Left lung (tissue), 10 donors: ENCODE measurements around the gene NFIA. TPM values are rescaled to one million over a fixed set of nuclear protein-coding genes. Genes with fewer than 3 reads are reported as not detected.

Experiments used
- ATAC-seq: fragments of 200-7000 bp; cut with Tn5 transposase; one replicate; pipeline ENCODE4 v1.9.1; 2020; ENCODE audit warnings: moderate library complexity
- DNase-seq, 4 donors: peaks; one replicate each; pipeline ENCODE4 v3.0.0-alpha.2; 2013 to 2020
- H3K27ac ChIP-seq, 2 donors: fragments of 200-600 bp; sonication (generic) in 1 of 2; one replicate each; pipeline versions ENCODE4 v1.5.0 to v1.8.0; 2020 to 2021
- H3K27me3 ChIP-seq, 2 donors: fragments of 200-600 bp; sonication (generic) in 1 of 2; one replicate each; pipeline versions ENCODE4 v1.5.0 to v1.8.0; 2020 to 2021
- H3K36me3 ChIP-seq, 2 donors: fragments of 200-600 bp; sonication (generic) in 1 of 2; one replicate each; pipeline versions ENCODE4 v1.5.0 to v1.8.0; 2020 to 2021
- H3K4me1 ChIP-seq, 2 donors: fragments of 200-600 bp; one replicate each; pipeline ENCODE4 v1.8.0; 2021
- H3K4me3 ChIP-seq, 2 donors: fragments of 200-600 bp; sonication (generic) in 1 of 2; one replicate each; pipeline versions ENCODE4 v1.5.0 to v1.8.0; 2020 to 2021; ENCODE audit warnings: mild to moderate bottlenecking in 1 of 2
- H3K9me3 ChIP-seq, 2 donors: fragments of 200-600 bp; sonication (generic) in 1 of 2; one replicate each; pipeline versions ENCODE4 v1.5.0 to v1.8.0; 2020 to 2021
- intact Hi-C, 2 donors: fragments of 100-400 bp; cut with DNase I; formaldehyde crosslinking; loops; one replicate each; pipeline versions ENCODE4 v1.11.2 to v1.14.2; 2022
- polyA plus RNA-seq, 6 donors: library from polyadenylated mRNA; unstranded; fragments of 120-200 nt; gene quantifications; one replicate each; pipeline ENCODE4 v1.2.1, GENCODE V29; 2013; ENCODE audit not compliant: insufficient read length in 6 of 6
- total RNA-seq, 2 donors: library from RNA; stranded (reverse); fragmentation: NEBNext Ultra II Directional; extraction: Animal tissue kit (Norgen Biotek cat#: 25700); gene quantifications; one replicate each; pipeline ENCODE4 v1.2.1, GENCODE V29; 2021
- TF ChIP-seq, protein P1 (sequence below), 2 donors: fragments of 200-600 bp; sonication (generic) in 1 of 2; IDR thresholded peaks; one replicate each; pipeline versions ENCODE4 v1.5.0 to v1.8.0; 2021; ENCODE audit warnings: antibody characterized with exemption in 2 of 2
- donor health status: DM: no; HTN: yes; CAD: no.
- donor health status: DM: no; HTN: no; CAD: no.

NFIA gene
- total and polyA plus RNA-seq, 8 donors = 30.4 to 60.7 (median 37.6) TPM

DNA sequence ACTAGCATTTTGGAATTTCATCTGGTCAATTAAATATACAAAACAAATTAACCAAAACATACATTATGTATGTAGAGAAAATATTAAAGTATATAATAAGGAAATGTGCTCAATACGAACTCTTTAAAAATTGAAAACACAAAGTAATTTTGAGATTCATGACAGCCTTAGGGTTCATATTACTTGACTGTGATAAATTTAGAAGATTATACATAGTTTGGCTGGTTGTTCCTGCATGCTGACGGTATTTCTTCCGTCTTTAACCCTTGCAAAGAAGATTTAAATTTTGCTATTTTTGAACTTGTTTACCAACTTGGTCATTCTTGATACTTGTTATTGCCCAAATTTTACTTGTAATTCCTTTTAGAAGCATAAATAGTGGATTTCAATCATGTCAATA lies 298.2 kb downstream of the NFIA start:
- Histone ChIP-seq H3K27me3 (no peaks in the 10 kb centered on the region), H3K27ac (no peak overlapping the region), H3K4me1 (no peaks in the 10 kb centered on the region), H3K4me3 (no peak overlapping the region), H3K36me3 (peaks cover 0 to 12% of the 10 kb centered on the region in 2 donors), H3K9me3 (no peaks in the 10 kb centered on the region)
- intact Hi-C loops = no loop called here
- TF ChIP-seq, protein P1, sequence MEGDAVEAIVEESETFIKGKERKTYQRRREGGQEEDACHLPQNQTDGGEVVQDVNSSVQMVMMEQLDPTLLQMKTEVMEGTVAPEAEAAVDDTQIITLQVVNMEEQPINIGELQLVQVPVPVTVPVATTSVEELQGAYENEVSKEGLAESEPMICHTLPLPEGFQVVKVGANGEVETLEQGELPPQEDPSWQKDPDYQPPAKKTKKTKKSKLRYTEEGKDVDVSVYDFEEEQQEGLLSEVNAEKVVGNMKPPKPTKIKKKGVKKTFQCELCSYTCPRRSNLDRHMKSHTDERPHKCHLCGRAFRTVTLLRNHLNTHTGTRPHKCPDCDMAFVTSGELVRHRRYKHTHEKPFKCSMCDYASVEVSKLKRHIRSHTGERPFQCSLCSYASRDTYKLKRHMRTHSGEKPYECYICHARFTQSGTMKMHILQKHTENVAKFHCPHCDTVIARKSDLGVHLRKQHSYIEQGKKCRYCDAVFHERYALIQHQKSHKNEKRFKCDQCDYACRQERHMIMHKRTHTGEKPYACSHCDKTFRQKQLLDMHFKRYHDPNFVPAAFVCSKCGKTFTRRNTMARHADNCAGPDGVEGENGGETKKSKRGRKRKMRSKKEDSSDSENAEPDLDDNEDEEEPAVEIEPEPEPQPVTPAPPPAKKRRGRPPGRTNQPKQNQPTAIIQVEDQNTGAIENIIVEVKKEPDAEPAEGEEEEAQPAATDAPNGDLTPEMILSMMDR (IDR thresholded peaks at IDR 0.05) = no peak
- no peak for ATAC-seq
- DNase-seq = no peak

DNA sequence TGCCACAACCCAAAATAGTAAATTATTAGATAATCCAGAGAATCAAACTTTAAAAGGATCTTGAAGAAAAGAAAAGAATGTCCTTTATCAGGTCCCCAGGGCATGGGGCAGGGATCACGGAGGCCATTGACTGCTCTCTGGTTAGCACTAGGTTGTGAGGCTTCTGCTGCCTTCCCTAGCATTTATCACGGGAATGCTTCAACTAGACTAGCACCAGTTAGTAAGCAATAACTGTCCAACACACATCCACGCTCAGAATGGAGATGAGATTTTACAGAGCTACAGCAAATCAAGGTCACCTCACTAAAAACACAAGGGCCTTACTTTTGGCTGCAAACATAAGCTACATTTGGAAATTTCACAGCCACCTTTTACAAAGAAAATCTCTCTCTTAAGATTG lies 304.0 kb downstream of the NFIA start:
- H3K4me3 ChIP-seq = no peak overlapping the region
- TF ChIP-seq, protein P1 (IDR thresholded peaks at IDR 0.05) = no peak
- peaks cover 0 to 27% of the 10 kb centered on the region in 2 donors for H3K36me3 ChIP-seq
- no peak for ATAC-seq
- no peak overlapping the region for H3K27ac ChIP-seq
- H3K9me3 ChIP-seq = peaks cover 0 to 9% of the 10 kb centered on the region in 2 donors
- DNase-seq = no peak
- H3K27me3 ChIP-seq = no peaks in the 10 kb centered on the region
- intact Hi-C loops = no loop called here
- H3K4me1 ChIP-seq = no peaks in the 10 kb centered on the region

DNA sequence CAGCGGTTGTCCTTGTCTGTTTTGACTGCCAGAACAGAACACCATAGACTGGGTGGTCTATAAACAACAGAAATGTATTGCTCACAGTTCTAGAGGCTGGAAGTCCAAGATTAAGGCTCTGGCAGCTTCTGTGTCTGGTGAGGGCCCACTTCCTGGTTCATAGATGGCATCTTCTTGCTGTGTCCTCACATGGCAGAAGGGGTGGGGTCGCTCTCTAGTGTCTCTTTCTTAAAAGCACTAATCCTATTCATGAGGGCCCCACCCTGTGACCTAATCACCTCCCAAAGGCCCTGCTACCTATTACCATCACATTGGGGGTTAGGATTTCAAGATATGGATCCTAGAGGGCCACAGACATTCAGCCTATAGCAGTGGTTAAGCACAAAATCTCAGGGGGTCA lies 304.4 kb downstream of the NFIA start:
- no peak for DNase-seq
- no peak for ATAC-seq
- Histone ChIP-seq H3K27ac (no peak overlapping the region), H3K27me3 (no peaks in the 10 kb centered on the region), H3K9me3 (peaks cover 0 to 9% of the 10 kb centered on the region in 2 donors), H3K36me3 (peaks cover 0 to 27% of the 10 kb centered on the region in 2 donors), H3K4me1 (no peaks in the 10 kb centered on the region), H3K4me3 (no peak overlapping the region)
- TF ChIP-seq, protein P1 (IDR thresholded peaks at IDR 0.05) = no peak
- intact Hi-C loops = no loop called here

DNA sequence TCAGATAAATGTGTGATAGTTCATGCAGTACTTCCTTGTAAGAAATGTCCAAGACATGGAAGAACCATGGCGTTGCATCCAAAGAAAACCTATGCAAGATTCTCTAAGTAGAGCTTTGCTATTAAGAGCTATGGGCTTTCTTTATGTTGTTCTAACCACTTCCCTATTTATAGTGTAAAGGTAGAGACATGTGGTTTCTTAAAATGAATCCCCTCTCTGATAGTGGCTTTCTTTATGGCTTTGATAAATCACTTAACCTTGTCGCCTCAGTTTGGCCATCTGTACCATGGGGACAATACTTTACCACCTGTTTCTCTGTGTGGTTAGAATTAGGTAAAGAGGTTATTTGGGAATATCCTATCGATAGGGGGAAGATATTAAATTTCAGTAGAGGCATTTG lies 305.5 kb downstream of the NFIA start:
- Histone ChIP-seq H3K27ac (no peak overlapping the region), H3K4me1 (no peaks in the 10 kb centered on the region), H3K4me3 (no peak overlapping the region), H3K27me3 (no peaks in the 10 kb centered on the region), H3K9me3 (peaks cover 0 to 9% of the 10 kb centered on the region in 2 donors), H3K36me3 (peaks cover 0 to 27% of the 10 kb centered on the region in 2 donors)
- TF ChIP-seq, protein P1 (IDR thresholded peaks at IDR 0.05) = no peak
- ATAC-seq (no peak), DNase-seq (no peak)
- intact Hi-C loops = no loop called here

DNA sequence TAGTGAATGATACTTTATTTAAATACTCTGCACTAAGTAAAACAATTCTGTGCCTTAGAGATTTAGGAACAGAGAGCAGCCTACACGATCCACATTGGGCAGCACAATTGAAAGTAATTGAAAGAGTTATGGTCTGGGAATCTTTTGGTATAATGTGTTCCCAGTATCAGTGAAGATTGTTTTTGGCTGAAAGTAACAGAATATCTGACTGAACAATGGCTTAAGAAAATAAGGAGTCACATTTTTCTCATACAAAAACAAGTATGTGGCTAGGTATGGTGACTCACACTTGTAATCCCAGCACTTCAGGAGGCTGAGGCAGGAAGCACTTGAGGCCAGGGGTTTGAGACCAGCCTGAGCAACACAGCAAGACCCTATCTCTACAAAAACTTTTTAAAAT lies 306.2 kb downstream of the NFIA start:
- peaks cover 0 to 9% of the 10 kb centered on the region in 2 donors for H3K9me3 ChIP-seq
- H3K4me1 ChIP-seq = no peaks in the 10 kb centered on the region
- H3K27me3 ChIP-seq = no peaks in the 10 kb centered on the region
- no peak for DNase-seq
- no peak overlapping the region for H3K4me3 ChIP-seq
- intact Hi-C loops = no loop called here
- TF ChIP-seq, protein P1 (IDR thresholded peaks at IDR 0.05) = no peak
- no peak overlapping the region for H3K27ac ChIP-seq
- H3K36me3 ChIP-seq = peaks cover 0 to 20% of the 10 kb centered on the region in 2 donors
- no peak for ATAC-seq
